B cell (primary cell): Measurements from ENCODE around the gene TRAF3. TPM values are rescaled to one million over a fixed set of nuclear protein-coding genes. Genes with fewer than 3 reads are reported as not detected.
A peak's percentile ranks its signal among the peaks of the same experiment; 100 is the strongest.

Experiments used
- ATAC-seq: fragments of 200-7000 bp; cut with Tn5 transposase; one replicate; pipeline ENCODE4 v1.10.0; 2021; ENCODE audit warnings: low read depth, mild to moderate bottlenecking, moderate number of reproducible peaks, moderate library complexity
- CTCF ChIA-PET: fragments of 350-600 bp; sonication (Branson Sonifier 250); formaldehyde crosslinking; loops from one replicate; lab custom pipeline; 2021; ENCODE audit warnings: antibody characterized with exemption, inconsistent platforms; lab: Charles Lee
- POLR2A ChIA-PET: fragments of 350-600 bp; sonication (Branson Sonifier 250); formaldehyde crosslinking; loops from one replicate; lab custom pipeline; 2021; ENCODE audit warnings: antibody characterized with exemption; lab: Charles Lee
- DNase-seq: peaks from one replicate; pipeline ENCODE4 v3.0.0; 2013
- H2AFZ ChIP-seq: 2 replicates; pipeline ENCODE4 v1.6.1; 2012; ENCODE audit warnings: mild to moderate bottlenecking, low read depth, low read length; ENCODE audit not compliant: insufficient read depth, poor library complexity, severe bottlenecking
- H3K27ac ChIP-seq, 2 donors: 1 replicate in 1 of 2; 2 replicates in 1 of 2; pipeline ENCODE4 v1.5.1; 2012 to 2013; ENCODE audit warnings: low read length in 2 of 2, mild to moderate bottlenecking in 2 of 2, moderate library complexity in 1 of 2
- H3K27me3 ChIP-seq, 4 experiments: fragments of 200-600 bp in 1 of 4; sonication (generic) in 1 of 4; replicated peaks in 1 of 4; 1 replicate in 2 of 4; 2 replicates in 2 of 4; pipeline versions ENCODE4 v1.6.1 to v1.7.0; 2013 to 2016; ENCODE audit warnings: low read length in 3 of 4, mild to moderate bottlenecking in 2 of 4, mixed read lengths in 1 of 4, moderate library complexity in 1 of 4; ENCODE audit not compliant: insufficient read depth in 4 of 4, control insufficient read depth in 3 of 4; ENCODE audit errors: control extremely low read depth in 1 of 4
- H3K36me3 ChIP-seq, 2 experiments: replicated peaks in 1 of 2; 1 replicate in 1 of 2; 2 replicates in 1 of 2; pipeline versions ENCODE4 v1.6.1 to v1.7.1; 2013; ENCODE audit warnings: low read length in 1 of 2; ENCODE audit not compliant: insufficient read depth in 2 of 2, control insufficient read depth in 1 of 2; ENCODE audit errors: control extremely low read depth in 1 of 2, extremely low read depth in 1 of 2
- H3K4me1 ChIP-seq, 2 donors: fragments of 200-600 bp in 1 of 2; sonication (generic) in 1 of 2; 1 replicate in 1 of 2; 2 replicates in 1 of 2; pipeline versions ENCODE4 v1.5.1 to v1.6.1; 2013 to 2017; ENCODE audit warnings: low read length in 2 of 2; ENCODE audit not compliant: control insufficient read depth in 2 of 2, insufficient read depth in 2 of 2
- H3K4me2 ChIP-seq: replicated peaks from 2 replicates; pipeline ENCODE3; 2012; ENCODE audit warnings: mild to moderate bottlenecking, low read depth, low read length; ENCODE audit not compliant: poor library complexity, severe bottlenecking
- H3K4me3 ChIP-seq, 5 experiments: fragments of 200-600 bp in 1 of 5; sonication (generic) in 1 of 5; 1 replicate in 3 of 5; 2 replicates in 2 of 5; pipeline versions ENCODE4 v1.5.1 to v1.7.0; 2011 to 2016; ENCODE audit warnings: low read length in 4 of 5, mild to moderate bottlenecking in 4 of 5, low read depth in 2 of 5, control low read depth in 1 of 5, moderate library complexity in 1 of 5; ENCODE audit not compliant: insufficient read depth in 1 of 5; ENCODE audit errors: control extremely low read depth in 1 of 5, extremely low read depth in 1 of 5
- H3K79me2 ChIP-seq: fragments of 200-600 bp; sonication (generic); one replicate; pipeline ENCODE4 v1.6.0; 2016; ENCODE audit warnings: low read length; ENCODE audit not compliant: control insufficient read depth, insufficient read depth
- H3K9ac ChIP-seq: fragments of 200-600 bp; sonication (generic); 2 replicates; pipeline ENCODE4 v1.6.1; 2017; ENCODE audit warnings: mild to moderate bottlenecking, low read length, moderate library complexity
- H3K9me3 ChIP-seq, 3 donors: one replicate each; pipeline versions ENCODE4 v1.6.1 to v1.7.1; 2013; ENCODE audit warnings: low read length in 2 of 3; ENCODE audit not compliant: control insufficient read depth in 2 of 3, insufficient read depth in 1 of 3; ENCODE audit errors: control extremely low read depth in 1 of 3
- H4K20me1 ChIP-seq: 2 replicates; pipeline ENCODE4 v1.6.0; 2012; ENCODE audit warnings: mild to moderate bottlenecking, low read length; ENCODE audit not compliant: insufficient read depth, control insufficient read depth, poor library complexity, severe bottlenecking
- H3K27ac Mint-ChIP-seq: one replicate; pipeline ENCODE4 v1.8.0; 2021; ENCODE audit warnings: mixed read lengths
- H3K27me3 Mint-ChIP-seq: one replicate; pipeline ENCODE4 v1.8.0; 2021; ENCODE audit warnings: mixed read lengths
- H3K4me1 Mint-ChIP-seq: one replicate; pipeline ENCODE4 v1.8.0; 2021; ENCODE audit warnings: mixed read lengths
- H3K4me3 Mint-ChIP-seq: one replicate; pipeline ENCODE4 v1.8.0; 2021; ENCODE audit warnings: mixed read lengths
- H3K9me3 Mint-ChIP-seq: one replicate; pipeline ENCODE4 v1.8.0; 2022; ENCODE audit warnings: mixed read lengths; ENCODE audit not compliant: insufficient read depth
- CTCF ChIP-seq: fragments of 200-600 bp; IDR thresholded peaks from one replicate; pipeline ENCODE4 v1.8.0; 2022; ENCODE audit warnings: antibody characterized with exemption, mild to moderate bottlenecking
- EZH2 ChIP-seq: IDR thresholded peaks from 2 replicates; pipeline ENCODE4 v1.6.1; 2012; ENCODE audit warnings: borderline replicate concordance, low read depth, mild to moderate bottlenecking, moderate library complexity, low read length; ENCODE audit not compliant: insufficient read depth, poor library complexity, severe bottlenecking
- WGBS: methylation state at CpG from one replicate; pipeline ENCODE4 v1.1.5; 2013; ENCODE audit warnings: missing lambda C conversion rate; ENCODE audit not compliant: insufficient coverage; 5-methylcytosine and 5-hydroxymethylcytosine counted together
- intact Hi-C: fragments of 100-400 bp; cut with micrococcal nuclease; formaldehyde crosslinking; loops from one replicate; pipeline ENCODE4 v1.10.0; 2022
- polyA plus RNA-seq: library from polyadenylated mRNA; depleted of rRNA; stranded (reverse); fragments of >200 nt; gene quantifications from 2 replicates; pipeline ENCODE4 v1.2.3, GENCODE V29; 2012
- total RNA-seq, 2 donors: library from RNA; stranded (reverse); fragments of 120-200 nt in 1 of 2; gene quantifications; 1 replicate in 1 of 2; 2 replicates in 1 of 2; pipeline versions ENCODE4 v1.2.3 to v1.2.4, GENCODE V29; 2013 to 2022

The TRAF3 gene
- total and polyA plus RNA-seq, 2 donors (not counting 1 experiment from before 2014, with no cell fraction given) = 42.8 to 89.8 TPM

- no peak overlapping the region for H3K4me2 ChIP-seq
- H4K20me1 ChIP-seq = peaks cover 95% of the 10 kb centered on the region
- WGBS = 94% methylated on average over 18 of the region's 25 CpGs
- no peaks in the 10 kb centered on the region for H3K27me3 Mint-ChIP-seq
- H3K27me3 ChIP-seq = no peaks in the 10 kb centered on the region
- no peak overlapping the region for H2AFZ ChIP-seq
- H3K27ac ChIP-seq = no peak overlapping the region
- ATAC-seq (no peak), DNase-seq (no peak)
- H3K36me3 ChIP-seq = peaks cover 3 to 33% of the 10 kb centered on the region in 2 experiments
- TF ChIP-seq EZH2 = no peak
- no peak for TF ChIP-seq CTCF
- H3K4me3 Mint-ChIP-seq = no peak overlapping the region
- no peaks in the 10 kb centered on the region for H3K9me3 Mint-ChIP-seq
- peaks cover 24% of the 10 kb centered on the region in 2 donors for H3K4me1 ChIP-seq
- no peaks in the 10 kb centered on the region for H3K9me3 ChIP-seq
- H3K4me3 ChIP-seq = no peak overlapping the region
- intact Hi-C loops = no loop called here
- peaks cover 72% of the 10 kb centered on the region for H3K4me1 Mint-ChIP-seq
- peaks cover 98% of the 10 kb centered on the region for H3K79me2 ChIP-seq
- H3K9ac ChIP-seq = no peak overlapping the region
- CTCF ChIA-PET = no interaction called here
- POLR2A ChIA-PET = no interaction called here
- peak overlapping the region; percentile 59 for H3K27ac Mint-ChIP-seq
Measured at GRCh38 chr14:102826751-102827675, 49.8 kb downstream of the TRAF3 start.

- Histone ChIP-seq H2AFZ (no peak overlapping the region), H3K27me3 (no peaks in the 10 kb centered on the region), H3K36me3 (peaks cover 3 to 33% of the 10 kb centered on the region in 2 experiments), H3K4me1 (peaks cover 24% of the 10 kb centered on the region in 2 donors), H3K27ac (no peak overlapping the region), H3K9me3 (no peaks in the 10 kb centered on the region), H3K4me2 (no peak overlapping the region), H3K79me2 (peaks cover 98% of the 10 kb centered on the region), H3K4me3 (no peak overlapping the region), H3K9ac (no peak overlapping the region), H4K20me1 (peaks cover 95% of the 10 kb centered on the region)
- intact Hi-C loops = no loop called here
- ChIA-PET POLR2A (no interaction called here), CTCF (interaction anchor here (1.8 kb wide), 1 partner anchor 18 kb away, joined by 5 read pairs; no protein-coding TSS in a partner anchor)
- no peak overlapping the region for H3K27ac Mint-ChIP-seq
- no peak for ATAC-seq
- peaks cover 67% of the 10 kb centered on the region for H3K4me1 Mint-ChIP-seq
- WGBS = 100% methylated on average over 3 of the region's 13 CpGs
- H3K9me3 Mint-ChIP-seq = no peaks in the 10 kb centered on the region
- no peaks in the 10 kb centered on the region for H3K27me3 Mint-ChIP-seq
- H3K4me3 Mint-ChIP-seq = no peak overlapping the region
- TF ChIP-seq CTCF (no peak), EZH2 (no peak)
- no peak for DNase-seq
Measured at GRCh38 chr14:102827716-102828115, 50.5 kb downstream of the TRAF3 start.
